ENCODE results near the gene TCERG1L.

TCERG1L gene

GRCh38 chr10:131213741-131214505 is 97.6 kb downstream of the TCERG1L start:
- TF ChIP-seq MAX (IDR thresholded peaks at IDR 0.05), result no peak
- TF ChIP-seq EGR1 (IDR thresholded peaks at IDR 0.05), result no peak
- TF ChIP-seq RAD21 (IDR thresholded peaks at IDR 0.05; ENCODE audit: low read depth), result no peak
- TF ChIP-seq USF1 (IDR thresholded peaks at IDR 0.05), result no peak
- TF ChIP-seq EP300 (IDR thresholded peaks at IDR 0.05; ENCODE audit: borderline replicate concordance), result no peak
- TF ChIP-seq CREB1 (IDR thresholded peaks at IDR 0.05; ENCODE audit: low read depth), result no peak
- TF ChIP-seq TAF1 (IDR thresholded peaks at IDR 0.05; ENCODE audit: low read depth), result no peak
- no peak for TF ChIP-seq TEAD4 (IDR thresholded peaks at IDR 0.05)
- TF ChIP-seq YY1 (IDR thresholded peaks at IDR 0.05; ENCODE audit: low read depth), result no peak

- TF ChIP-seq MAX (IDR thresholded peaks at IDR 0.05) (no peak), TEAD4 (IDR thresholded peaks at IDR 0.05) (no peak), TAF1 (IDR thresholded peaks at IDR 0.05; ENCODE audit: low read depth) (no peak), YY1 (IDR thresholded peaks at IDR 0.05; ENCODE audit: low read depth) (no peak), USF1 (IDR thresholded peaks at IDR 0.05) (no peak), TCF12 (IDR thresholded peaks at IDR 0.05; ENCODE audit: low read depth) (no peak), CEBPB (IDR thresholded peaks at IDR 0.05) (no peak), NFIC (IDR thresholded peaks at IDR 0.05) (no peak)
Observed at GRCh38 chr10:131212763-131213325, 98.7 kb downstream of the TCERG1L start.

GRCh38 chr10:131211965-131212619 is 99.4 kb downstream of the TCERG1L start:
- TF ChIP-seq MAX (IDR thresholded peaks at IDR 0.05), result no peak

- TF ChIP-seq MAX (IDR thresholded peaks at IDR 0.05) (no peak), YY1 (IDR thresholded peaks at IDR 0.05; ENCODE audit: low read depth) (no peak), EGR1 (IDR thresholded peaks at IDR 0.05) (no peak), CEBPB (IDR thresholded peaks at IDR 0.05) (no peak), TAF1 (IDR thresholded peaks at IDR 0.05; ENCODE audit: low read depth) (no peak), EP300 (IDR thresholded peaks at IDR 0.05; ENCODE audit: borderline replicate concordance) (no peak), REST (IDR thresholded peaks at IDR 0.05; ENCODE audit: low read depth) (no peak), FOXM1 (IDR thresholded peaks at IDR 0.05; ENCODE audit: borderline replicate concordance, low read depth) (no peak), ZBTB7A (IDR thresholded peaks at IDR 0.05; ENCODE audit: low read depth) (no peak), TEAD4 (IDR thresholded peaks at IDR 0.05) (no peak)
Observed at GRCh38 chr10:131211559-131211958, 100.0 kb downstream of the TCERG1L start.

- no peak for TF ChIP-seq FOXM1 (IDR thresholded peaks at IDR 0.05; ENCODE audit: borderline replicate concordance, low read depth)
- no peak for TF ChIP-seq TCF12 (IDR thresholded peaks at IDR 0.05; ENCODE audit: low read depth)
- no peak for TF ChIP-seq TAF1 (IDR thresholded peaks at IDR 0.05; ENCODE audit: low read depth)
- TF ChIP-seq YY1 (IDR thresholded peaks at IDR 0.05; ENCODE audit: low read depth), result no peak
- TF ChIP-seq EGR1 (IDR thresholded peaks at IDR 0.05), result no peak
- no peak for TF ChIP-seq CREB1 (IDR thresholded peaks at IDR 0.05; ENCODE audit: low read depth)
- no peak for TF ChIP-seq NFIC (IDR thresholded peaks at IDR 0.05)
Observed at GRCh38 chr10:131211146-131211545, 100.4 kb downstream of the TCERG1L start.

GRCh38 chr10:131210181-131210580 is 101.3 kb downstream of the TCERG1L start:
- no peak for TF ChIP-seq FOXM1 (IDR thresholded peaks at IDR 0.05; ENCODE audit: borderline replicate concordance, low read depth)
- no peak for TF ChIP-seq MAX (IDR thresholded peaks at IDR 0.05)
- no peak for TF ChIP-seq YY1 (IDR thresholded peaks at IDR 0.05; ENCODE audit: low read depth)
- no peak for TF ChIP-seq RAD21 (IDR thresholded peaks at IDR 0.05; ENCODE audit: low read depth)
- no peak for TF ChIP-seq EP300 (IDR thresholded peaks at IDR 0.05; ENCODE audit: borderline replicate concordance)
